Measurements from ENCODE around the gene UACA. TPM values are rescaled to one million over a fixed set of nuclear protein-coding genes. Genes with fewer than 3 reads are reported as not detected.
"Not testable (repeated sequence)": the region's sequence is repeated elsewhere in the genome, so short reads cannot be mapped to it uniquely, and the experiment has no call there.

UACA gene
- total and polyA plus RNA-seq, 2 donors (not counting 3 experiments of a cell fraction or from before 2014, with no cell fraction given) = 167 to 292 TPM

GRCh38 chr15:70748281-70748747 lies 15.0 kb downstream of the UACA start:
- no peak for FAIRE-seq

GRCh38 chr15:70746598-70746997 lies 16.8 kb downstream of the UACA start:
- dilution Hi-C loops (cut with MboI; ENCODE audit: extremely low pct_ligation_motif_present, low sequenced_read_pairs); H4K20me1 ChIP-seq (replicated peaks; ENCODE audit: control insufficient read depth, extremely low read depth, insufficient read depth, low read length); H3K4me3 ChIP-seq (replicated peaks in 1 of 3; ENCODE audit: insufficient read depth in 1 of 3, low read depth in 1 of 3, low read length in 3 of 3); H3K4me2 ChIP-seq (ENCODE audit: insufficient read depth, low read length); BruUV-seq (replicated peaks); H2AFZ ChIP-seq (ENCODE audit: low read depth, low read length); DNase-seq (ENCODE audit: low read depth, low spot score); H3K36me3 ChIP-seq (ENCODE audit: control insufficient read depth in 2 of 2, extremely low read depth in 1 of 2, insufficient read depth in 2 of 2, low read length in 2 of 2); H3K9me3 ChIP-seq (replicated peaks; ENCODE audit: control insufficient read depth, insufficient read depth, low read length); H3K27me3 ChIP-seq (ENCODE audit: control insufficient read depth in 2 of 2, insufficient read depth in 2 of 2, low read length in 2 of 2); FAIRE-seq; intact Hi-C loops (cut with micrococcal nuclease); H3K9ac ChIP-seq (replicated peaks; ENCODE audit: extremely low read depth, insufficient read depth, low read length); H3K9me1 ChIP-seq (replicated peaks; ENCODE audit: control insufficient read depth, extremely low read depth, insufficient read depth, low read length); H3K27ac ChIP-seq (ENCODE audit: insufficient read depth, low read depth, low read length): not testable (repeated sequence)
- H3K79me2 ChIP-seq (ENCODE audit: control insufficient read depth, insufficient read depth, low read length) = peaks cover 52% of the 10 kb centered on the region
- peaks cover 20% of the 10 kb centered on the region for H3K4me1 ChIP-seq (ENCODE audit: control insufficient read depth, extremely low read depth, insufficient read depth, low read length)
- POLR2A ChIA-PET = interaction anchor here (0.6 kb wide), 1 partner anchor 24 kb away, joined by 3 read pairs; no protein-coding TSS in a partner anchor
- CTCF ChIA-PET = interaction anchor here (1.0 kb wide), 2 partner anchors 24 to 65 kb away, joined by 3 to 4 read pairs; no protein-coding TSS in a partner anchor

More at GRCh38 chr15:70748281-70748747, 15.0 kb downstream of the UACA start:
- dilution Hi-C loops (cut with MboI; ENCODE audit: extremely low pct_ligation_motif_present, low sequenced_read_pairs) (no loop called here), intact Hi-C loops (cut with micrococcal nuclease) (no loop called here)
- Histone ChIP-seq H3K4me3 (replicated peaks in 1 of 3; ENCODE audit: insufficient read depth in 1 of 3, low read depth in 1 of 3, low read length in 3 of 3) (no peak overlapping the region), H3K27ac (ENCODE audit: insufficient read depth, low read depth, low read length) (no peak overlapping the region), H3K9me3 (replicated peaks; ENCODE audit: control insufficient read depth, insufficient read depth, low read length) (no peaks in the 10 kb centered on the region), H3K9me1 (replicated peaks; ENCODE audit: control insufficient read depth, extremely low read depth, insufficient read depth, low read length) (no peaks in the 10 kb centered on the region), H3K27me3 (ENCODE audit: control insufficient read depth in 2 of 2, insufficient read depth in 2 of 2, low read length in 2 of 2) (no peaks in the 10 kb centered on the region), H3K4me1 (ENCODE audit: control insufficient read depth, extremely low read depth, insufficient read depth, low read length) (peaks cover 3% of the 10 kb centered on the region), H3K36me3 (ENCODE audit: control insufficient read depth in 2 of 2, extremely low read depth in 1 of 2, insufficient read depth in 2 of 2, low read length in 2 of 2) (no peaks in the 10 kb centered on the region), H3K4me2 (ENCODE audit: insufficient read depth, low read length) (no peak overlapping the region), H3K79me2 (ENCODE audit: control insufficient read depth, insufficient read depth, low read length) (peaks cover 58% of the 10 kb centered on the region), H4K20me1 (replicated peaks; ENCODE audit: control insufficient read depth, extremely low read depth, insufficient read depth, low read length) (no peaks in the 10 kb centered on the region), H3K9ac (replicated peaks; ENCODE audit: extremely low read depth, insufficient read depth, low read length) (no peak overlapping the region), H2AFZ (ENCODE audit: low read depth, low read length) (no peak overlapping the region)
- CTCF ChIA-PET = interaction anchor here (0.8 to 2.2 kb wide), 4 partner anchors 15 to 63 kb away, joined by 3 to 12 read pairs (median 4); partner anchors contain the start of gene UACA
- TF ChIP-seq JUN (IDR thresholded peaks at IDR 0.05; ENCODE audit: borderline replicate concordance, insufficient read depth, insufficient read length, low read depth) (no peak), CTCF (IDR thresholded peaks at IDR 0.05; ENCODE audit: extremely low read depth in 1 of 2, insufficient read depth in 1 of 2, low read depth in 1 of 2, low read length in 2 of 2) (no peak), POLR2AphosphoS5 (IDR thresholded peaks at IDR 0.05; ENCODE audit: insufficient read depth, low read depth, low read length) (no peak), EZH2 (IDR thresholded peaks at IDR 0.05; ENCODE audit: borderline replicate concordance, low read depth, low read length, severe bottlenecking) (no peak), MAX (IDR thresholded peaks at IDR 0.05; ENCODE audit: insufficient read depth, insufficient read length) (no peak), FOS (IDR thresholded peaks at IDR 0.05; ENCODE audit: borderline replicate concordance, insufficient read depth, low read length) (no peak), MYC (IDR thresholded peaks at IDR 0.05; ENCODE audit: low read depth, low read length) (no peak), POLR2A (IDR thresholded peaks at IDR 0.05; ENCODE audit: low read depth, low read length) (no peak), GATA2 (IDR thresholded peaks at IDR 0.05; ENCODE audit: insufficient read depth, insufficient read length, low read depth, low read length) (no peak)
- POLR2A ChIA-PET = no interaction called here
- BruUV-seq (replicated peaks) = no TSS peak
- no peak for DNase-seq (ENCODE audit: low read depth, low spot score)
